ENCODE measurements around the gene FAM210B. TPM values are rescaled to one million over a fixed set of nuclear protein-coding genes. Genes with fewer than 3 reads are reported as not detected.

FAM210B gene
- total and polyA plus RNA-seq, 2 of the 13 experiments (the other 11 are each of a cell fraction or from before 2014, with no cell fraction given), result 75.9 to 107 TPM

DNA sequence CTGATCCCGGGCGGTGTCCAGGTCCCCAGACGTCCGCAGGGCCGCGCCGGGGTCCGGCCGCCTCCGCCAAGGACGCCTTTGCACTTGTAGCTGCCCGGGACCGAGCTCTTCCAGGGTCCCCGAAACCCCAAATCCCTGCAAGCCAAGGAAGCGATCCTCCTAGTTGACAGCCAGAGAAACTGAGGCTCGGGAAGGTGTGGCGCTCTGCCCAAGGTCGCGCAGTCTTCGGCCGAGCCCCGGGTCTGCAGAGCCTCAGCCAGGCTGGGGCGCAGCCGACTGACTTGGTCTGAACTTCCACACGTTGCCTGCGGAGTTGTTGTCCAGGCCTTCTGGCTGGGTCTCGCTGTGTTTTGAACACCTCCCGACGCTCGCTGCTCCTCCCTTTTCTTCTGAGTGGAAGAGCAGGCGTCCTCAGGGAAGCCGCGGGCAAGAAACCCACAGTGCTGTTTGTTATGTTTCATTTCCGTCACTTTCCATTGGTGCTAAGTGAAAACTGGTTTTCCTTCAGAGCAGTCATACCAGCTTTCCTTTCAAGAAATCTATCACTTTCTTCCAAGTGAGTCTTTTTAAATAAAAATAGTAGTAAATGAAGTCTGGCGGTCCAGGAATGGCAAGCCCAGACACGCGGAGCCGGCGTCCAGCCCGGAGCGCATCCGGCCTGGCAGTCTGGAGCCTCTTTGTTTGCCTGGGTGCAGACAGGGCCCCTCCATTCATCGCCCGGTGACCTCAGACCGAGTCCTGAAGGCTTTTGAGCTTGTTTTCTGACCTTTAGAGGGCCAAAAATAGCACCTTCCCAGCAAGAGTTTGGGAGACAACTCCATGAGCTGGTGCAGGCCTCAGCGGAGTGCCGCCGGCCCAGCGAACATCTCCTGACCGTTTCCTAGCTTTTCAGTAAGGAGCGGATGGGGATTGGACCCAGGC, 698 bp downstream of the FAM210B start (continued):
- peak; percentile 17; the same call in 1 of the 2 replicates for TF ChIP-seq ZSCAN12 (CRISPR knock-in tag; IDR thresholded peaks at IDR 0.05)
- TF ChIP-seq TCF7 (IDR thresholded peaks at IDR 0.05; ENCODE audit: low read depth), result peak; percentile 21; the same call in 1 of the 2 replicates
- TF ChIP-seq, protein P1, sequence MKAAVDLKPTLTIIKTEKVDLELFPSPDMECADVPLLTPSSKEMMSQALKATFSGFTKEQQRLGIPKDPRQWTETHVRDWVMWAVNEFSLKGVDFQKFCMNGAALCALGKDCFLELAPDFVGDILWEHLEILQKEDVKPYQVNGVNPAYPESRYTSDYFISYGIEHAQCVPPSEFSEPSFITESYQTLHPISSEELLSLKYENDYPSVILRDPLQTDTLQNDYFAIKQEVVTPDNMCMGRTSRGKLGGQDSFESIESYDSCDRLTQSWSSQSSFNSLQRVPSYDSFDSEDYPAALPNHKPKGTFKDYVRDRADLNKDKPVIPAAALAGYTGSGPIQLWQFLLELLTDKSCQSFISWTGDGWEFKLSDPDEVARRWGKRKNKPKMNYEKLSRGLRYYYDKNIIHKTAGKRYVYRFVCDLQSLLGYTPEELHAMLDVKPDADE (CRISPR knock-in tag; IDR thresholded peaks at IDR 0.05), result no peak
- TF ChIP-seq, protein P2, sequence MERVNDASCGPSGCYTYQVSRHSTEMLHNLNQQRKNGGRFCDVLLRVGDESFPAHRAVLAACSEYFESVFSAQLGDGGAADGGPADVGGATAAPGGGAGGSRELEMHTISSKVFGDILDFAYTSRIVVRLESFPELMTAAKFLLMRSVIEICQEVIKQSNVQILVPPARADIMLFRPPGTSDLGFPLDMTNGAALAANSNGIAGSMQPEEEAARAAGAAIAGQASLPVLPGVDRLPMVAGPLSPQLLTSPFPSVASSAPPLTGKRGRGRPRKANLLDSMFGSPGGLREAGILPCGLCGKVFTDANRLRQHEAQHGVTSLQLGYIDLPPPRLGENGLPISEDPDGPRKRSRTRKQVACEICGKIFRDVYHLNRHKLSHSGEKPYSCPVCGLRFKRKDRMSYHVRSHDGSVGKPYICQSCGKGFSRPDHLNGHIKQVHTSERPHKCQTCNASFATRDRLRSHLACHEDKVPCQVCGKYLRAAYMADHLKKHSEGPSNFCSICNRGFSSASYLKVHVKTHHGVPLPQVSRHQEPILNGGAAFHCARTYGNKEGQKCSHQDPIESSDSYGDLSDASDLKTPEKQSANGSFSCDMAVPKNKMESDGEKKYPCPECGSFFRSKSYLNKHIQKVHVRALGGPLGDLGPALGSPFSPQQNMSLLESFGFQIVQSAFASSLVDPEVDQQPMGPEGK (CRISPR knock-in tag; IDR thresholded peaks at IDR 0.05), result peak; percentile 7; the same call in 1 of the 2 replicates
- TF ChIP-seq NFIC (IDR thresholded peaks at IDR 0.05; ENCODE audit: low read length), result no peak
- no peak for TF ChIP-seq ZKSCAN1 (IDR thresholded peaks at IDR 0.05; ENCODE audit: low read length)
- no peak for TF ChIP-seq KLF9 (CRISPR knock-in tag; IDR thresholded peaks at IDR 0.05; ENCODE audit: low read depth)
- TF ChIP-seq ZFP36 (IDR thresholded peaks at IDR 0.05; ENCODE audit: borderline replicate concordance, low read depth, low read length, partially characterized antibody), result no peak
- no peak for TF ChIP-seq SMARCE1 (IDR thresholded peaks at IDR 0.05; ENCODE audit: borderline replicate concordance)
- TF ChIP-seq PHF8 (CRISPR knock-in tag; IDR thresholded peaks at IDR 0.05), result peak; percentile 80
- peak; percentile 78 for TF ChIP-seq NR2F6 (IDR thresholded peaks at IDR 0.05)
- peak; percentile 66; the same call in 1 of the 2 replicates for TF ChIP-seq NR2F6 (CRISPR knock-in tag; IDR thresholded peaks at IDR 0.05)
- 0 out of 2 replicates have a peak, but pooled peaks have one; percentile 42 for TF ChIP-seq ZSCAN29 (CRISPR knock-in tag; conservative IDR thresholded peaks at IDR 0.05)
- 0 out of 2 replicates have a peak, but pooled peaks have one; percentile 41 for TF ChIP-seq CAMTA2 (CRISPR knock-in tag; IDR thresholded peaks at IDR 0.05; ENCODE audit: borderline replicate concordance)
- TF ChIP-seq ZNF484 (CRISPR knock-in tag; IDR thresholded peaks at IDR 0.05; ENCODE audit: borderline replicate concordance, low read depth), result no peak
- peak; percentile 37; the same call in 1 of the 2 replicates for TF ChIP-seq ZNF263 (CRISPR knock-in tag; IDR thresholded peaks at IDR 0.05)
- TF ChIP-seq NFRKB (IDR thresholded peaks at IDR 0.05), result no peak
- TF ChIP-seq RBM22 (optimal IDR thresholded peaks at IDR 0.05; ENCODE audit: low read length), result peak; percentile 65
- TF ChIP-seq ZNF619 (CRISPR knock-in tag; IDR thresholded peaks at IDR 0.05), result no peak; the same call in none of the 2 replicates
- peak; percentile 90; the same call in 1 of the 2 replicates for TF ChIP-seq ZNF20 (CRISPR knock-in tag; IDR thresholded peaks at IDR 0.05)
- TF ChIP-seq, protein P3, sequence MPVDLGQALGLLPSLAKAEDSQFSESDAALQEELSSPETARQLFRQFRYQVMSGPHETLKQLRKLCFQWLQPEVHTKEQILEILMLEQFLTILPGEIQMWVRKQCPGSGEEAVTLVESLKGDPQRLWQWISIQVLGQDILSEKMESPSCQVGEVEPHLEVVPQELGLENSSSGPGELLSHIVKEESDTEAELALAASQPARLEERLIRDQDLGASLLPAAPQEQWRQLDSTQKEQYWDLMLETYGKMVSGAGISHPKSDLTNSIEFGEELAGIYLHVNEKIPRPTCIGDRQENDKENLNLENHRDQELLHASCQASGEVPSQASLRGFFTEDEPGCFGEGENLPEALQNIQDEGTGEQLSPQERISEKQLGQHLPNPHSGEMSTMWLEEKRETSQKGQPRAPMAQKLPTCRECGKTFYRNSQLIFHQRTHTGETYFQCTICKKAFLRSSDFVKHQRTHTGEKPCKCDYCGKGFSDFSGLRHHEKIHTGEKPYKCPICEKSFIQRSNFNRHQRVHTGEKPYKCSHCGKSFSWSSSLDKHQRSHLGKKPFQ (CRISPR knock-in tag; IDR thresholded peaks at IDR 0.05; ENCODE audit: insufficient replicate concordance), result no peak
- TF ChIP-seq BCL6 (CRISPR knock-in tag; IDR thresholded peaks at IDR 0.05), result peak; percentile 67; the same call in 1 of the 2 replicates
- TF ChIP-seq ZNF136 (CRISPR knock-in tag; IDR thresholded peaks at IDR 0.05; ENCODE audit: low read depth), result no peak
- no peak for TF ChIP-seq PHB2 (IDR thresholded peaks at IDR 0.05; ENCODE audit: partially characterized antibody)
- TF ChIP-seq, protein P4, sequence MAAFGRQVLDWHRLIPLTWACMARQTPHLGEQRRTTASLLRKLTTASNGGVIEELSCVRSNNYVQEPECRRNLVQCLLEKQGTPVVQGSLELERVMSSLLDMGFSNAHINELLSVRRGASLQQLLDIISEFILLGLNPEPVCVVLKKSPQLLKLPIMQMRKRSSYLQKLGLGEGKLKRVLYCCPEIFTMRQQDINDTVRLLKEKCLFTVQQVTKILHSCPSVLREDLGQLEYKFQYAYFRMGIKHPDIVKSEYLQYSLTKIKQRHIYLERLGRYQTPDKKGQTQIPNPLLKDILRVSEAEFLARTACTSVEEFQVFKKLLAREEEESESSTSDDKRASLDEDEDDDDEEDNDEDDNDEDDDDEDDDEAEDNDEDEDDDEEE (CRISPR knock-in tag; IDR thresholded peaks at IDR 0.05), result no peak
